DOHH2 (cell line): ENCODE measurements around the gene MRPS11.

Experiments
- EZH2phosphoT487 ChIP-seq: fragments of 200-600 bp; sonication (generic); IDR thresholded peaks from 2 replicates; pipeline ENCODE4 v1.6.1; 2017; ENCODE audit warnings: borderline replicate concordance, mild to moderate bottlenecking, antibody characterized with exemption, low read length, moderate library complexity, mixed read lengths
- TF ChIP-seq, protein P1 (sequence below): fragments of 200-600 bp; sonication (generic); IDR thresholded peaks from one replicate; pipeline ENCODE4 v1.5.1; 2014; ENCODE audit warnings: antibody characterized with exemption, mild to moderate bottlenecking, low read depth, low read length; ENCODE audit not compliant: poor library complexity, severe bottlenecking

- TF ChIP-seq, protein P1, sequence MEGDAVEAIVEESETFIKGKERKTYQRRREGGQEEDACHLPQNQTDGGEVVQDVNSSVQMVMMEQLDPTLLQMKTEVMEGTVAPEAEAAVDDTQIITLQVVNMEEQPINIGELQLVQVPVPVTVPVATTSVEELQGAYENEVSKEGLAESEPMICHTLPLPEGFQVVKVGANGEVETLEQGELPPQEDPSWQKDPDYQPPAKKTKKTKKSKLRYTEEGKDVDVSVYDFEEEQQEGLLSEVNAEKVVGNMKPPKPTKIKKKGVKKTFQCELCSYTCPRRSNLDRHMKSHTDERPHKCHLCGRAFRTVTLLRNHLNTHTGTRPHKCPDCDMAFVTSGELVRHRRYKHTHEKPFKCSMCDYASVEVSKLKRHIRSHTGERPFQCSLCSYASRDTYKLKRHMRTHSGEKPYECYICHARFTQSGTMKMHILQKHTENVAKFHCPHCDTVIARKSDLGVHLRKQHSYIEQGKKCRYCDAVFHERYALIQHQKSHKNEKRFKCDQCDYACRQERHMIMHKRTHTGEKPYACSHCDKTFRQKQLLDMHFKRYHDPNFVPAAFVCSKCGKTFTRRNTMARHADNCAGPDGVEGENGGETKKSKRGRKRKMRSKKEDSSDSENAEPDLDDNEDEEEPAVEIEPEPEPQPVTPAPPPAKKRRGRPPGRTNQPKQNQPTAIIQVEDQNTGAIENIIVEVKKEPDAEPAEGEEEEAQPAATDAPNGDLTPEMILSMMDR: peak; percentile 9
- TF ChIP-seq EZH2phosphoT487: no peak
These were observed 3.3 kb downstream of the MRPS11 start for GRCh38 chr15:88470625-88471372.
